ENCODE results near the gene NAA10.

GRCh38 chrX:153969904-153970356 is 35.1 kb upstream of the NAA10 start:
- TF ChIP-seq CTCF (IDR thresholded peaks at IDR 0.05) (no peak), TCF7L2 (IDR thresholded peaks at IDR 0.05; ENCODE audit: low read depth, low read length) (no peak)

All from Panc1 (cell line).